GM19468 (cell line): ENCODE results near the gene CCDC178.
"Not testable (repeated sequence)": the region's sequence is repeated elsewhere in the genome, so short reads cannot be mapped to it uniquely, and the experiment has no call there.

Experiments
- ATAC-seq: cut with Tn5 transposase; IDR thresholded peaks from one replicate; pipeline ENCODE4 v1.9.1; 2021; ENCODE audit warnings: mild to moderate bottlenecking, moderate library complexity, moderate number of reproducible peaks; ENCODE audit not compliant: unreplicated experiment; ENCODE audit errors: extremely low read depth

CCDC178 gene

DNA sequence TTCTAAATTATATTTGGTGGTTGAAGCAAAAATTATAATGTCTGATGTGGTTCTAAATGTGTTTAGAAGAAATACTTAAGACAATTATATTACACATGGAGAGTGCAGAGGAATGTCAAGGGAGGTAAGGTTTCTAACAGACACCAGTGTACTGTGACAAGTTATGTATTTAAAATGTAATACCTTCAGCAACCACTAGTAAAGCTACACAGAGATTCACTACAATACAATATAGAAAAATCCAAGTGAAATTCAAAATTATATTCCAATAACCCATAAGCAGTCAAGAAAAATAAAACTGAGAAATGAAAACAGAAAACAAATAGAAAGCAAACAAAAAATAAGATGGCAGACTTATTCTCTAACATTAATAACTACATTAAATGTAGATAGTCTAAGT, 418.2 kb downstream of the CCDC178 start:
- ATAC-seq: no peak

DNA sequence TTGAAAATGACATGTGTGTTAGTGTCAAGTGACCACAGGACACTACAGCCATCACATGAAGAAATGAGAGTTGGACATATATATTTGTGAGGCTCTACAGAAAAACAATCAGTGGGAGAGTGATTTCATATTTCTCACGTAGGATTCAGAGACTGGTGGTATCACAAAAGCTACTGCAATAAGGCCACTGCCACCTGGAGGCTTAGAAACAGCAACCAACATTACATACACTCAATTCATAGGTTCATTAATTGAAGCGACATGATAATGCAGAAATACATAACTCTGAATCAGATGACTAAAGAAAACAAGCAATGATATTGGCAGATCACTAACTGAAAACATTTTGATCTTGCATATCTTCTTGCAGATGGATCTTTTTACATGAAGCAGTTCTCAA, 419.6 kb downstream of the CCDC178 start:
- ATAC-seq: no peak

DNA sequence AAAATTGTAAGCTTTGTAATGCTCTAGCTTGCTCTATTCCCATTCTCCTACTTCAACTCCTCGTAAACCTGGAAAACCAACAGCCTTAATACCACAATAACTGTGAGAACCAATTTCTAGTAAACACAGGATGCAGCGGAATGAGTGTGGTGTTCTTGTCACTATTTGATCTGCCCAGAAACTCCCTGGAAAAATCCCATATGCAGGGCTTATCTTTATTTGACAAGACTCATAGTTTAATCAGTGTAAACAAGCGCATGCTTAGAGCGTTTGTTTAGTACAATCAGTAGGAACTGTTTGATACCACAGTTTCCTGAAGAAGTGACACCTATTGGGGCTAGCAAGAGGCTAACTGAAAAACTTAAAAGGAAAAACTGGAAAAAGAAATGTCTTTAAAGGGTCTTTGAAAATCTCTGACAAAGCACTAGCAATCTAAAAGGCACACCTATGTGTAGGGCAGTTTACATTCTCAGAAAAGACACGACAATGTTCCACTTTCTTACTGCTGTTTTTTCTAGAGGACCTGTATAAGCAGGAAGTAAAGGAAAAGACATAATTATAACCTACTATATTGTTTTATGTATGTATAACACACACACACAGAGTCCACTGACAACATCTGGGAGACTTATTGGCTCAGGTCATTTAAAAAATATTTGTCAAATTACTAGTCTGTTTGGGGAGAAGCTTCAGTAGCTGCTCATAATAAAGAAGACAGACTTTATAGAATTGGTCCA, 426.3 kb downstream of the CCDC178 start:
- no peak for ATAC-seq

DNA sequence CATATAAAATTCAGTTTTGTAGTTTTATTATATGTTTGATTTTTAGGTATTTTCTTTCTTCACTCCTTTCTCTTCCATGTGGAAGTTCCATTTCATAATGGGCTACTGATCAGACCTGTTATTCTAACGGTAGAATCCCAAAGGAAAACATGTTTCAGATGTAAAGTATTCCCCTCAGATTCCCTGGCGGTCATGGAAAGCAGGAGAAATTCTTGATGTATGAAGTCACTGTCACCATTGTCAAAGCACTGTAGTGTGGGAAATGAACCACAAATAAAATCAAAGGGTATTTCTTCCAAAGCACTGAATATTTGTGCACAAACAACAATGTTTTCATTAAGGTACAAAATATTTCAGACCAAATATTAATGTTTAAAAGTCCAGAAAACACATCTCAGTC, 430.4 kb downstream of the CCDC178 start:
- no peak for ATAC-seq

DNA sequence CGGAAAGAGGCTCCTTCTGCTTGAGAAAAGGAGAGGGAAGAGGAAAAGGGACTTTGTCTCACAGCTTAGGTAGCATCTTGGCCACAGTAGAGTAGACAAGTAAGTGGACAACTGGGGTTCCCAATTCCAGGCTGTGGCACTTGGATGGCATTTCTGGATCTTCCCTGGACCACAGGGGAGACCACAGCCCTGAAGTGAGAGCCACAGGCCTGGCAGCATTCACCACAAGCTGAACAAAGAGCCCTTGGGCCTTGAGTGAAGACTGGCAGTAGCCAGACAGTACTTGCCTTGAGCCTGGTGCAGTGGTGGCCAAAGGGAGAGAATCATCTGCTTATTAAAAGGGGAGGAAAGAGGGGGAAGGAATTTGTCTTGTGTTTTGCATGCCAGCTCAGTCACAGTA, 441.6 kb downstream of the CCDC178 start:
- ATAC-seq: no peak

DNA sequence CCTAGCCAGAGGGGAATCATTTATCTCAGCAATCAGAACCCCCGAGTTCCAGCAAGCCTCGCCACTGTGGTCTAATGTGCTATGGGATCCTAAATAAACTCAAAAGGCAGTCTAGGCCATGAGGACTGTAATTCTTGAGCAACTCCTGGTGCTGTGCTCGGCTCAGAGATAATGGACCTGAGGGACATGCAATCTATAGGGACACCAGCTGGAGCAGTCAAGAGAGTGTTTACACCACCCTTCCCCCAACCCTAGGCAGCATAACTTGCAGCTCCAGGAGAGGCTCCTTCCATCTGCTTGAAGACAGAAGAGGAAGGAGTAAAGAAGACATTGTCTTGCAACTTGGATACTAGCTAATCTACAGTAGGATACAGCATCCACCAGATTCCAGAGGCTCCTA, 442.2 kb downstream of the CCDC178 start:
- ATAC-seq: no peak

DNA sequence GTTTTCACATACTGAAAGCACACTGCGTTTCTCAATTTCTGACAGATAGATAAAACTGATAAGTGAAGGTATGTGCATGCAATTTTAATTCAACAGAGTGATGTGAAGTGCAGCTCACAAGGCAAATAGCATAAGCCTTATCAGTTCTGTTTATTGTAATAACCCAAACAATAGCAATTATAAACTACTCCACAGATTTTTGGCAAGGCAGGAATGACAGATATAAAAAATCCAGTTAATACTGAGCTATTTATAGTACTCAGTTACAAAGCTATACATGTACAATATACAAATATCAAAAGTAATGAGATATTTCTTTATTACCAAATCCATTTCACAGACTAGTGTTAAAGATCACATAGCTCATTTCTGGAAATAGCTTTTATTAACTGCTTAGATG, 456.8 kb downstream of the CCDC178 start:
- ATAC-seq: no peak

DNA sequence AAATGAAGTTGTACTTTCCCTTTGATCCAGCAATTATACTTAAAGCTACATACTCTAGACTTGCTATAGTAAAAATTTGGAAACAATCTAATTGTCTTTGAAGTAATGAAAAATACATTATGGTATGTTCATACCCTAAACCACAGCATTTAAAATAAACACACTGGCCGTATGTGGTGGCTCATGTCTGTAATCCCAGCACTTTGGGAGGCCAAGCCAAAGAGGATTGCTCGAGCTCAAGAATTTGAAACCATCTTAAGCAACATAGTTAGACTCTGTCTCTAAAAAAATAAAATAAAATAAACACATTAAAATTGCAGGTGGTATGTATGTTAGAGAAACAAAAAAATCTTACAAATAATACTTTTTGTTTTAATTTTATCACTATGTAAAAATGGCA, 459.6 kb downstream of the CCDC178 start:
- no peak for ATAC-seq

DNA sequence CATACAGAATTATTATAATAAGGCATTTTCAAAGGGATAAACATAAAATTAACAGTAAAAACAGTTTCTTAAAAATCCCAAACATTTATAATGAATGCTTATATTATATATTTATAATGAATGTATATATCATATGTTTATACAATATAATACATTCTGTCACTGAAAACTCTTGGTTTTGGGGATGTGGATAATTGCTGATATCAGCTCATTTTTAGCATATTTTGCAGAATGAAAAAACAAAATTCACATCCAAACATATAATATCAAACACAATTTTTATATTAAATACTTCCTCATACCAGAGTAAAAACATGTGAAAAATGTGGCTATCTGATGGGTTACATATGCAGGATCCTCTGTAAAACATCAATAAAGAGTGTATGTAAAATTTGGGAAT, 465.0 kb downstream of the CCDC178 start:
- no peak for ATAC-seq

DNA sequence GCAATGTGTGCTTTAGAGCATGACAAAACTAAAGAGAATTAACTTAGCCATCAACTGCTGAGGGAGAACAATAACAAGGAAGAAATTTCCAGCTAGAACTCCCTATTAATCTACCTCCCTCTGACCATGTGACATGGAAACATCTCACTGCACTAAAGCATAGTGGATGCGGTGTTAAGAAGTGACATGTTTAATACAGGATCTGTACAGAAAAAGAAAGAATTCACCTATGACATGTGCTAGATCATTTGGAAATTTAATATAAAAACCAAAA, 465.4 kb downstream of the CCDC178 start:
- ATAC-seq: no peak

DNA sequence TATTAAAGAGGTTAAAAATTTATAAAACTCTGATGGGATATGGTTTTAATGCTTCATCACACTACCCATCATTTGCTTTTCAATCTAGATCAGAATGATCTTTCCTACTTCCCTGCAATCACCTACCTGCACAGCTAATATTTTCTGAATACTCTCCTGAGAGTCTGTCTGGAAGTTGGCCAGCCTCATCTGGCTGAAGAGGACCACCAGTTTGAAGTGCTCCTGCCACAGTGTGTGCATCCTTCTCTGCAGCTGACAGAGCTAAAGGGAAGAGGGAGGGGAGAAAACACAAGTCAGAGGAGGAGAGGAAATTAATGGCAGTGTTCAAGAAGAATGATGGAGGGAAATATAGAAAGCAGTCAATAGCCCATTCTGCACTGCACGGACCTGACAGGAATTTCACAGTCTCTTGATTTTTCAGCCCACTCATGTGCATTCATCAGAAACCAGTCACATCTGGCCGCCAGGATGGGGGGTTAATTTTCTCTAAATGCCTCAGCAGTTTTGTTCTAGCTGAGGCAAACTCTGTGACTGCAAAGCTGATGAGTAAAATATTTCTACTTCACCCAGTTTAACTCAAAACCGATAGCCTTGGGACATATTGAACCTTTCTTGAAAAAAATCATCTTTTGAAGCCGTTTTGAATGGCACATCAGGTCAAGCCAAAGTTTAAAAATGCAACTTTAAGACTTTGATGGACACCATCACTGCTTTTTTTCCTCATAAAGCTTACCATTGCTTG, 465.9 kb downstream of the CCDC178 start:
- ATAC-seq: peak; percentile 42

DNA sequence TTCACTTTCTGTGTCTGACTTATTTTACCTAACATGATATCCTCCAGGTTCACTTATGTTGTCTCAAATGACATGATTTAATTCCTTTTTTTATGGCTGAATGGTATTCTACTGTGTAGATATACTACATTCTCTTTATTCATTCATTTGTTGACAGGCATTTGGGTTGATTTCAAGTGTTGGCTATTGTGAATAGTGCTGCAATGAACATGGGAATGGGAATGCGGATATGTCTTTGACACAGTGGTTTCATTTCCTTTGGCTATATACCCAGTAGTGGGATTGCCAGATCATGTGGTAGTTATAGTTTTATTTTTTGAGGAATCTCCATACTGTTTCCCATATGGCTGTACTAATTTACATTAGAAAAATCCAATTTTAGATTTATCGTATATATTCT, 472.3 kb downstream of the CCDC178 start:
- ATAC-seq: no peak

DNA sequence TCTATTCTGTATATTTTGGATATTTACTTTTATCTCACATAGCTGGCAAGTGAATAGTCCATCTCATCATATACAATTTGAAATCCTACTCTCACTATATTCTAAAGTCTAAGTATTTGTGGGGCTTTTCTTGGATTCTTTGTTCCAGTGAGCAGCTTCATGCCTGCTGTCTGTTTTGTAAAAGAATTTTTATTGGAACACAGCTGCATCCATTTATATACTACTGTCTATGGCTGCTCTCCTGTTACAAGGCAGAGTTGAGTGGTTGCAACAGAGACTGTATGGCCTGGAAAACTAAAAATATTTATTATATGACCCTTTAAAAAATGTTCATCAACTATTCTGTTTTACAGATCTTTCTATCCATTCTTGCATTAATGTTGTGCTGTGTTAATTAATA, 474.4 kb downstream of the CCDC178 start:
- ATAC-seq: no peak

DNA sequence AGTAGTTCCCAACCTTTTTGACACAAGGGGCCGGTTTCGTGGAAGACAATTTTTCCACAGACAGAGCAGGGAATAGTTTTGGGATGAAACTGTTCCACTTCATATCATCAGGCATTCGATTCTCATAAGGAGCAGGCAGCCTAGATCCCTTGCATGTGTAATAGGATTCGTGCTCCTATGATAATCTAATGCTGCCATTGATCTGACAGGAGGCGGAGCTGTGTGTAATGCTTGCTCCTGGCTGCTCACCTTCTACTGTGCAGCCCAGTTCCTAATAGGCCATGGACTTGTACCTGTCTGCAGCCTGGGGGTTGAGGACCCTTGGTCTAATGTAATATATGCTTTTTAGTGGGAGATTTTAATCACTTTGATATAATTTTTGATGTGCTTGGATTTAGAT, 479.0 kb downstream of the CCDC178 start:
- ATAC-seq: no peak

DNA sequence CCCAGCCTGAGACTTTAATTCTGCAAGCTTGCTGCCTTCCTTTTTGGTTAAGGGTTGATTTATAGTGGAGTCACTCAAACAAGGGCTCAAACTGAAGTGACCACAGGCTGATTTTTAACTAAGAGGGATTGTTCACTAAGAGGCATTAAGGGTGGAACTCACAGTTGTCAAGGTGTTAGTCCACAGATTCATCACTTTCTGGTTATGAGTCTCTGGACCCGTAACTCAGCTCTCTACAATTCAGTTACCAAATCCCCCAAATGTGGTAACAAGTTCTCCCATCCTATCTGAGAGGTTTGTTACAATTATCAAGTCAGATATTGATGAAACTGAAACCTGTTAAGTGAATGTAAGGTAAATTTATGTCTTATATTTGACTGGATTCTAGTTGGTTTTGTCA, 481.8 kb downstream of the CCDC178 start:
- ATAC-seq: no peak

DNA sequence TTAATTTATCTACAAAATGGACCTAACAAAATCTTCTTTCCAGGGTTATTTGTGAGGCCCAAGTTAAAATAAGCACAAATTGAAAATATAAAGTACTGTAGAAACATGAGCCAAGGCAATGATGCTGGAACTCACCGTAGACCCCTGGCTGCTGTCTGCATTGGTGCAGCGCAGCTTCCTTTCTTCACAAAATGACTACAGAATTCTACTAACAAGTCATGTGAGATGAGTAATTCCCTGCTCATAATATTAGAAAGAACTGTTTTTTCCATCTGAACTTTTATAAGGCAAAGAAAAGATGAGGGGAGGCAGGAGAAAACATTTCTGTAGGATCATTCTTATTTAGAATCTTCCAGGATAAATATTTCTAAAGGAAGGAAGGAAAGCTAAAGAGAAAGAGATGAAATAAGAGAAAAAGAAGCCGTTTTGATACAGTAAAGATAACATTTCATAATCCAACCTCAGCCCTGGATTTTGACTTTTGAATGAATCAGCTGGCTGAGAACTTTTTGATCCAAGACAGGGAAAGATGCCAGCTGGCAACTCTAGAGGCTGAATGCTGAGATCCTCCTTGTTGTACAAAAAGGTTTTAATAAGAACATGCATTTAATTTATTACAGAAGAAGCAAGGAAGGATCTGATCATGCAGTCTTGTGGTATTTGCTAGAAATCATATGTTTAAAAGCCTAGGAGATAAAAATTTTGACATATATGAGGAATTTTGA, 483.8 kb downstream of the CCDC178 start:
- no peak for ATAC-seq

DNA sequence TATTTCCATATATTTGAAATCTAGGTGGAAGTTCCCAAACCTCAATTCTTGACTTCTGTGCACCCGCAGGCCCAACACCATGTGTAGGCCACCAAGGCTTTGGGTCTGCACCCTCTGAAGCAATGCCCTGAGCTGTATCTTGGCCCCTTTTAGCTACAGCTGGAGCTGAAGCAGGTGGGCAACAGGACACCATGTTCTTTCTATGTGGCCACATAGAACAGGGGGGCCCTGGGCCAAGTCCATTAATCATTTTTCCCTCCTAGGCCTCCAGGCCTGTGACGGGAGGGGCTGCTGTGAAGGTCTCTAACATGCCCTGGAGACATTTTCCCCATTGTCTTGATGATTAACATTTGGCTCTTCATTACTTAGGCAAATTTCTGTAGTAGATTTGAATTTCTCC, 488.2 kb downstream of the CCDC178 start:
- not testable (repeated sequence) for ATAC-seq

DNA sequence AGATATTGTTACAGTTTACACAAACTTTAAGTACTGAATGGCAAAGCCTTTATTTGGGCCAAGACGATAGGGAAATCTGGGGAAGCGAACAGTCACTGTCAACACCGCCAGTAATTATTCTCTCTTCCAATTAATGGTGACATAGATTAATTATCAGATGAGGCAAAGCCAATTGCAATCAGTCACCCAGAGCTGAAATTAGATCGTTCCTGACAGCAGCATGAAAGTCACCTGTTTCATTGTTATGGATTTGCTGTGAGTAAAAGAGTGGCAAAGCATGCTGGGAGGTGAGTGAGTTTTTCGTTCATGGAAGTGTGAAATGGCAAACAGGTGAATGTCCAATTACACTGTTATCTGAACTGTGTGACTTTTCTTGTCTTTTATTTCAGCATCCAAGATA, 502.9 kb downstream of the CCDC178 start:
- ATAC-seq: no peak

DNA sequence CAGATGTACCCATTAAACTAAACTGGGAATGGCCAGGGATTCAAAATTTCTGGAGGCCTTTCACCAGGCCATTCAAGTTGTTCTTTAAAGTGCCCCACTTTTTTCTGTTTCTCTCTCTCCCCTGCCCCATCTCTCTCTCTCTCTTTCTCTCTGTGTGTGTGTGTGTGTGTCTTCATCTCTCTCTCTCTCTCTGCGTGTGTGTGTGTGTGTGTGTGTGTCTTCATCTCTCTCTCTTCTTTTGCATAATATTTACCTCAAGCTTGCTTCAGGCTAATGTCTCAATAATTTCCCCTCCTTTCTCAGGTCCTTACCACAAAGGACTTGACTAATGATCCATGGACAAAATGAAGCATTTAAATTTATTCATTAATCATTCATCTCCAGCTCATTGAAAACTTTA, 503.5 kb downstream of the CCDC178 start:
- ATAC-seq: no peak

DNA sequence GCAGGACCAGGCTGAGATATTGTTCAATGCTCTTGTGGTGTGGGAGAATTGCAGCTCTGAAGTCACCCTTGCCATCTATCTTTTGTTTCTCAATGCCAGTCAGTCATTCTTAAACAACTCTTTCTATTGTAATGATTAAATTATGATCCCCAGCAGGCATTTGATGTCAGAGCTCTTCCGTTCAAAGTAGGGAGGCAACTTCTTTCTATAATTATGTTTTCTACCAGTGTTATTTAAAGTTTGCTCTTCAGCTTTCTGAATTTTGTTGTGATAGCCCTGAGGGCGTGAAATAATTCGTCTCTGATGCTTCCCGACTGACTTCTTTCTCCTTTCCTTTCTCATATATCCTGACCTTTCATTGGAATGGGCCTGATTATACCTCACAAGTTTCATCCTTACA, 506.3 kb downstream of the CCDC178 start:
- no peak for ATAC-seq

DNA sequence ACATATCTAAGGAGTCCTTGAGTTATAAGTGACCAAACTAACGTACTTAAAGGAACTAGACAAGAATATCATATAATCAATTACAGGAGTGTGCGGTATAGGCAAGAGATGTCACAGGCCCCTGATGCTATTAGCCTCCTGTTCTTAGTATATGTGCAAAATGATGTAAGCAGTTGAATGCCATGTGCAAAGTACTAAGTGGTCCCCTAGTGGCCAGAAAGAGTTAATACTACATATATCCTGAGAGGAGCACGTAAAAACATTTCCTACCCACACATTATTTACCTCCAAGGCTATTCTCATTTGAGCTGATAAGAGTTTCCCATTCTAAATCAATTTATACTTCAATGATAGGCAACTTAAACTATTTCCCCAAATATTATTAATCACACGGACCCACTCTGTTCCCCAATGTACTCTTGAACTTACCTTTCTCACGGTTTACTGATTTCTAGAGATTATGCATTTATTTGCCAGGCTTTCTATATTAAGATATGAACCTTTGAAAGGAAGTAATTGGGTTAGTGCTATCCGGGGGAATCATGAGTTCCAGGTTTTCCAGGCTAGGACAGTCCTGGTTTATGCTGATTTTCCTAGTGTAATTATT, 509.7 kb downstream of the CCDC178 start:
- ATAC-seq: peak; percentile 89
